HG02763 (cell line): ENCODE data around the gene TNFAIP1.

Source experiments
- ATAC-seq: cut with Tn5 transposase; IDR thresholded peaks from one replicate; pipeline ENCODE4 v1.9.1; 2021; ENCODE audit warnings: mild to moderate bottlenecking, moderate library complexity; ENCODE audit not compliant: unreplicated experiment

Gene TNFAIP1

GRCh38 chr17:28395426-28395825, 59.9 kb downstream of the TNFAIP1 start:
- no peak for ATAC-seq

- ATAC-seq: no peak
Observed at GRCh38 chr17:28395968-28396367, 60.4 kb downstream of the TNFAIP1 start.
